Natural killer cell (primary cell): ENCODE measurements around the gene DAAM2. TPM values are rescaled to one million over a fixed set of nuclear protein-coding genes. Genes with fewer than 3 reads are reported as not detected.

ENCODE experiments used
- ATAC-seq, 3 donors: fragments of 150-1000 bp in 2 of 3; fragments of 200-7000 bp in 1 of 3; cut with Tn5 transposase; 1 replicate in 1 of 3; 2 replicates in 2 of 3; pipeline ENCODE4 v1.10.0; 2021; ENCODE audit warnings: mild to moderate bottlenecking in 2 of 3, moderate library complexity in 2 of 3
- DNase-seq, 2 donors: peaks; one replicate each; pipeline versions ENCODE4 v3.0.0 to v3.0.0-alpha.2; 2013 to 2021; ENCODE audit warnings: mixed read lengths in 1 of 2
- H3K27ac ChIP-seq: one replicate; pipeline ENCODE4 v1.5.1; 2013; ENCODE audit warnings: mild to moderate bottlenecking, low read length
- H3K27me3 ChIP-seq: one replicate; pipeline ENCODE4 v1.6.1; 2013; ENCODE audit warnings: low read length; ENCODE audit not compliant: control insufficient read depth, insufficient read depth
- H3K36me3 ChIP-seq: one replicate; pipeline ENCODE4 v1.6.1; 2013; ENCODE audit warnings: low read length; ENCODE audit not compliant: control insufficient read depth, insufficient read depth
- H3K4me1 ChIP-seq: one replicate; pipeline ENCODE4 v1.6.1; 2013; ENCODE audit warnings: low read length; ENCODE audit not compliant: control insufficient read depth, insufficient read depth
- H3K4me3 ChIP-seq: one replicate; pipeline ENCODE4 v1.5.1; 2013; ENCODE audit warnings: low read length
- H3K9me3 ChIP-seq: one replicate; pipeline ENCODE4 v1.6.1; 2013; ENCODE audit warnings: low read length; ENCODE audit not compliant: control insufficient read depth, insufficient read depth
- H3K27ac Mint-ChIP-seq, 2 donors: one replicate each; pipeline ENCODE4 v1.8.0; 2022; ENCODE audit warnings: mild to moderate bottlenecking in 2 of 2, mixed read lengths in 2 of 2, moderate library complexity in 1 of 2
- H3K27me3 Mint-ChIP-seq, 2 donors: one replicate each; pipeline ENCODE4 v1.8.0; 2022; ENCODE audit warnings: low read depth in 2 of 2, mixed read lengths in 2 of 2
- H3K36me3 Mint-ChIP-seq: one replicate; pipeline ENCODE4 v1.8.0; 2022; ENCODE audit warnings: mixed read lengths
- H3K4me1 Mint-ChIP-seq, 2 donors: one replicate each; pipeline ENCODE4 v1.8.0; 2022; ENCODE audit warnings: mixed read lengths in 2 of 2
- H3K4me3 Mint-ChIP-seq: one replicate; pipeline ENCODE4 v1.8.0; 2022; ENCODE audit warnings: mild to moderate bottlenecking, moderate library complexity, mixed read lengths
- H3K9me3 Mint-ChIP-seq, 2 donors: one replicate each; pipeline ENCODE4 v1.8.0; 2022; ENCODE audit warnings: mixed read lengths in 2 of 2
- WGBS: methylation state at CpG from one replicate; pipeline ENCODE4 v1.1.7; 2013; ENCODE audit warnings: missing lambda C conversion rate; ENCODE audit not compliant: insufficient coverage; 5-methylcytosine and 5-hydroxymethylcytosine counted together
- intact Hi-C: fragments of 100-400 bp; cut with micrococcal nuclease; formaldehyde crosslinking; loops from one replicate; pipeline ENCODE4 v1.14.2; 2022
- total RNA-seq, 4 donors: library from RNA; stranded (reverse); fragments of 120-200 nt in 1 of 4; gene quantifications; one replicate each; pipeline versions ENCODE4 v1.2.3 to v1.2.4, GENCODE V29; 2013 to 2022
- TF ChIP-seq, protein P1 (sequence below): fragments of 200-600 bp; IDR thresholded peaks from one replicate; pipeline ENCODE4 v1.8.0; 2022; ENCODE audit warnings: antibody characterized with exemption

Gene DAAM2
- total RNA-seq, 3 donors from 2014 or later (not counting 1 experiment from before 2014, with no cell fraction given): not detected

DNA sequence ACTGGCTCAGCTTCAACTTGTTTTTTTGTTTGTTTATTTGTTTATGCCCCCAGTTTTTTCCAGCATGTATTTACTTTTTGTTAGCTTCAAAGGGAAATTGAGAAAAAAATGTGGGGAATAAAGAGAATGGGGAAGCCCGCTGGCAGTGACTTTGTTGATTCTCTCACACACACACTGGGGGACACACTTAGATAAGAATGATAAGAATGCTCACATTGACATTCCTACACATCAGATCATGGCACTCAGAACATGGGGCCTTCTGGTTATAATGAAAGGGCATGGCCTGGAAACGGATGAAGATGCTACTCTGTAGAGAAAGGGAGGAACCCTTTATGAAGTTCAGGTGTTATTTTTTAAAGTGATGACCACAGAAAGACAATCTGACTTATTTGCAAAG lies 15.6 kb upstream of the DAAM2 start:
- no CpG with 5 or more reads among the region's 2 CpGs for WGBS

DNA sequence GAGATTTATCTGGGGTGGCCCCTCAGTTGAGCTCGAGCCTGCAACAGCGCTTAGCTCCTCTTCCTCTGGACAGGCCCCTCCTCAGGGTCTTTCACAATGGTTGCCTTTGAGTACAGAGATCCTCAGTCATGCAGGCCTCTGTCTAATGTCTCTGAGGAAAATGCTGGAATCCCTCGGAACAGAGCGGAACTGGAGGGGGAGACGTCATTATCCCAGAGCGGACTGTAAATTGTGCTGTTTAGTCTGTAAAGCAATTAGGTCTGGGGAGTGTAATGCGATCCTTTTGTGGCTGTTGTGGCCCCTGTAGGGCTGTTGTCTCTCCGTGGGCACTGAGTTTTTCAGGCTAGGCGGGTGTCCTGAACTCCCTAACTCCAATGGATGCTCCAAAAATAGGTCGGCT lies 15.0 kb upstream of the DAAM2 start:
- H3K36me3 Mint-ChIP-seq: no peaks in the 10 kb centered on the region
- no peak overlapping the region for H3K4me3 ChIP-seq
- no peak overlapping the region for H3K27ac Mint-ChIP-seq
- no peaks in the 10 kb centered on the region for H3K9me3 Mint-ChIP-seq
- 85% methylated on average over 10 of the region's 10 CpGs for WGBS
- H3K27me3 Mint-ChIP-seq: peaks cover 6 to 20% of the 10 kb centered on the region in 2 donors
- no peaks in the 10 kb centered on the region for H3K4me1 Mint-ChIP-seq
- TF ChIP-seq, protein P1, sequence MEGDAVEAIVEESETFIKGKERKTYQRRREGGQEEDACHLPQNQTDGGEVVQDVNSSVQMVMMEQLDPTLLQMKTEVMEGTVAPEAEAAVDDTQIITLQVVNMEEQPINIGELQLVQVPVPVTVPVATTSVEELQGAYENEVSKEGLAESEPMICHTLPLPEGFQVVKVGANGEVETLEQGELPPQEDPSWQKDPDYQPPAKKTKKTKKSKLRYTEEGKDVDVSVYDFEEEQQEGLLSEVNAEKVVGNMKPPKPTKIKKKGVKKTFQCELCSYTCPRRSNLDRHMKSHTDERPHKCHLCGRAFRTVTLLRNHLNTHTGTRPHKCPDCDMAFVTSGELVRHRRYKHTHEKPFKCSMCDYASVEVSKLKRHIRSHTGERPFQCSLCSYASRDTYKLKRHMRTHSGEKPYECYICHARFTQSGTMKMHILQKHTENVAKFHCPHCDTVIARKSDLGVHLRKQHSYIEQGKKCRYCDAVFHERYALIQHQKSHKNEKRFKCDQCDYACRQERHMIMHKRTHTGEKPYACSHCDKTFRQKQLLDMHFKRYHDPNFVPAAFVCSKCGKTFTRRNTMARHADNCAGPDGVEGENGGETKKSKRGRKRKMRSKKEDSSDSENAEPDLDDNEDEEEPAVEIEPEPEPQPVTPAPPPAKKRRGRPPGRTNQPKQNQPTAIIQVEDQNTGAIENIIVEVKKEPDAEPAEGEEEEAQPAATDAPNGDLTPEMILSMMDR: no peak
- no peaks in the 10 kb centered on the region for H3K4me1 ChIP-seq
- intact Hi-C loops: no loop called here
- no peaks in the 10 kb centered on the region for H3K36me3 ChIP-seq
- H3K27me3 ChIP-seq: no peaks in the 10 kb centered on the region
- no peak overlapping the region for H3K27ac ChIP-seq
- no peaks in the 10 kb centered on the region for H3K9me3 ChIP-seq
- no peak overlapping the region for H3K4me3 Mint-ChIP-seq
- no peak for DNase-seq
- no peak for ATAC-seq

More for the DNA sequence above, 15.6 kb upstream of the DAAM2 start:
- H3K27me3 Mint-ChIP-seq: peaks cover 3 to 21% of the 10 kb centered on the region in 2 donors
- H3K9me3 Mint-ChIP-seq: no peaks in the 10 kb centered on the region
- H3K9me3 ChIP-seq: no peaks in the 10 kb centered on the region
- H3K27ac Mint-ChIP-seq: no peak overlapping the region
- intact Hi-C loops: no loop called here
- no peaks in the 10 kb centered on the region for H3K36me3 Mint-ChIP-seq
- ATAC-seq (no peak), DNase-seq (no peak)
- H3K27me3 ChIP-seq: no peaks in the 10 kb centered on the region
- no peak overlapping the region for H3K4me3 Mint-ChIP-seq
- no peaks in the 10 kb centered on the region for H3K36me3 ChIP-seq
- no peaks in the 10 kb centered on the region for H3K4me1 Mint-ChIP-seq
- H3K4me1 ChIP-seq: no peaks in the 10 kb centered on the region
- H3K4me3 ChIP-seq: no peak overlapping the region
- no peak overlapping the region for H3K27ac ChIP-seq
- TF ChIP-seq, protein P1: no peak

DNA sequence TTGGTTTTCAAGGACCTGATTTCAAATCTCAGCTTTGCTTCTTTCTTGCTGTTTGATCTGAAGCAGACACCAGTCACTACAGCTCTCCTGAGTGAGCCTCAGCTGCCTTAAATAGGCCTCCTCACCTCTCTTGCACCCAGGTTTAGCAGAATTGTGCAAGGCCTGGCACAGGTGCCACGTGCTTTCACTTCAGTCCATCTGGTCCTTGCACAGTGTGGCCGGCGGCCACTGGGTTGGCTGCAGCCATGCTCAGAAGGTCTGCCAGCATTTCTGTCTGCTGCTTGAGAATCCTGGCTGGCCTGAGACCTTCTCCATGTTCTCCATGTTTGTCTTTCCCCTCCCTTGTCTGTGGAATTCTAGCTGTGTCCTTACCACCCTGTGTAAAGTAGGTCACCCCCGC lies 14.5 kb upstream of the DAAM2 start:
- Mint-ChIP-seq H3K27ac (no peak overlapping the region), H3K4me1 (no peaks in the 10 kb centered on the region), H3K27me3 (peaks cover 6 to 20% of the 10 kb centered on the region in 2 donors), H3K36me3 (no peaks in the 10 kb centered on the region), H3K9me3 (no peaks in the 10 kb centered on the region), H3K4me3 (no peak overlapping the region)
- TF ChIP-seq, protein P1: no peak
- 88% methylated on average over 4 of the region's 4 CpGs for WGBS
- ATAC-seq (peak in 1 of 3 donors; percentile 10), DNase-seq (no peak)
- intact Hi-C loops: no loop called here
- H3K4me3 ChIP-seq: no peak overlapping the region
- H3K27ac ChIP-seq: no peak overlapping the region
- no peaks in the 10 kb centered on the region for H3K36me3 ChIP-seq
- no peaks in the 10 kb centered on the region for H3K4me1 ChIP-seq
- no peaks in the 10 kb centered on the region for H3K9me3 ChIP-seq
- no peaks in the 10 kb centered on the region for H3K27me3 ChIP-seq

DNA sequence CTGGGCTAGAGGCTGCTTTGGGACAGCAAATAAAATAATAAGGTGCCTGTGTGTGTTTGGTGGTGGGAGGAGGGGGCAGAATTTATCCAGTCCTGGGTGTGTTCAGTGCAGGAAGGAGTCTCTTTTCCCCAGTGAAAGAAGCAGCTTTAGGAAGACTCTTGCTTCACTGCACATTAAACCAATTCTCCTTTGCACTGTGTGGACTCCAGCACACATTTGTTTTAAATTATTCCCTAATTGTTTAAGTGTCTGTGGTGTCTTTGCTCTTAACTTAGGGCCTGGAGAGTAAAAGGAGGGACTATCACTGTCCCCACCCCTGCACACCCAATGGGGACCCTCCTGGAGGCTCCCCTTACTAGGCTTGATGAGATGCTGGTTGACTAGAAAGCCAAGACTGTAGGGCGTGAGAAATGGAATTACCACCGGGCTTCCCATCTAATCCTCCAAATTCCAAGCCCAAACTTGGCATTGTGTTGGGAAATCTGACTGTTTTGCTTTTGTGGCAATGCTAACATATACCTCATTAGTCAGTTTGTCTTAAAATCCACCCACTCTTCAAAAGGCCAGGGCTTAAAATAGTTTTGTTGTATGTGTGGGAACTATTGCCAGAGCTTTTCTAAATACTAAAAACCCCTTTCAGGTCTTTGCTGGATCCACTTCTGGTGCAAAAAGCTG lies 13.5 kb upstream of the DAAM2 start:
- no peak overlapping the region for H3K4me3 Mint-ChIP-seq
- TF ChIP-seq, protein P1: no peak
- H3K36me3 Mint-ChIP-seq: no peaks in the 10 kb centered on the region
- no peaks in the 10 kb centered on the region for H3K9me3 ChIP-seq
- intact Hi-C loops: no loop called here
- WGBS: 100% methylated on average over 2 of the region's 2 CpGs
- no peak overlapping the region for H3K27ac Mint-ChIP-seq
- no peaks in the 10 kb centered on the region for H3K4me1 Mint-ChIP-seq
- DNase-seq: no peak
- no peak overlapping the region for H3K27ac ChIP-seq
- no peaks in the 10 kb centered on the region for H3K4me1 ChIP-seq
- no peaks in the 10 kb centered on the region for H3K27me3 ChIP-seq
- no peak overlapping the region for H3K4me3 ChIP-seq
- H3K27me3 Mint-ChIP-seq: peaks cover 9 to 20% of the 10 kb centered on the region in 2 donors
- no peaks in the 10 kb centered on the region for H3K9me3 Mint-ChIP-seq
- ATAC-seq: no peak
- H3K36me3 ChIP-seq: no peaks in the 10 kb centered on the region
